Trophoblast cell (in vitro differentiated cells and primary cell): ENCODE measurements around the gene MKKS.

Experiments
- DNase-seq, 2 donors: peaks; one replicate each; pipeline ENCODE4 v3.0.0-alpha.2; 2016
- H2AFZ ChIP-seq: 2 replicates; pipeline ENCODE4 v1.6.1; 2013; ENCODE audit warnings: low read length, moderate library complexity, mild to moderate bottlenecking; ENCODE audit not compliant: insufficient read depth, poor library complexity
- H2AK5ac ChIP-seq: 2 replicates; pipeline ENCODE4 v1.6.1; 2013; ENCODE audit warnings: mild to moderate bottlenecking, low read length
- H2BK120ac ChIP-seq: 2 replicates; pipeline ENCODE4 v1.6.1; 2013; ENCODE audit warnings: low read length, mild to moderate bottlenecking, moderate library complexity; ENCODE audit not compliant: insufficient read depth, poor library complexity
- H2BK12ac ChIP-seq: 2 replicates; pipeline ENCODE4 v1.6.1; 2013; ENCODE audit warnings: mild to moderate bottlenecking, low read length, moderate library complexity
- H2BK5ac ChIP-seq: 2 replicates; pipeline ENCODE4 v1.6.1; 2013; ENCODE audit warnings: low read length, low read depth, moderate library complexity, mild to moderate bottlenecking; ENCODE audit not compliant: poor library complexity
- H3K14ac ChIP-seq: 2 replicates; pipeline ENCODE4 v1.6.1; 2013; ENCODE audit warnings: mild to moderate bottlenecking, low read length
- H3K18ac ChIP-seq: 2 replicates; pipeline ENCODE4 v1.6.1; 2013; ENCODE audit warnings: mild to moderate bottlenecking, low read length
- H3K23ac ChIP-seq: 2 replicates; pipeline ENCODE4 v1.6.1; 2013; ENCODE audit warnings: low read length
- H3K27ac ChIP-seq: 2 replicates; pipeline ENCODE4 v1.5.1; 2013; ENCODE audit warnings: low read depth, mild to moderate bottlenecking, inconsistent platforms, low read length, moderate library complexity
- H3K27me3 ChIP-seq: 2 replicates; pipeline ENCODE4 v1.6.1; 2013; ENCODE audit warnings: inconsistent platforms, mild to moderate bottlenecking, low read length, moderate library complexity; ENCODE audit not compliant: insufficient read depth
- H3K36me3 ChIP-seq, 2 experiments: 1 replicate in 1 of 2; 2 replicates in 1 of 2; pipeline ENCODE4 v1.6.1; 2013; ENCODE audit warnings: low read length in 2 of 2, mild to moderate bottlenecking in 2 of 2, moderate library complexity in 1 of 2; ENCODE audit not compliant: insufficient read depth in 2 of 2, control insufficient read depth in 1 of 2
- H3K4ac ChIP-seq: 2 replicates; pipeline ENCODE4 v1.6.1; 2013; ENCODE audit warnings: low read depth, mild to moderate bottlenecking, low read length, moderate library complexity
- H3K4me1 ChIP-seq, 2 experiments: 1 replicate in 1 of 2; 2 replicates in 1 of 2; pipeline ENCODE4 v1.6.1; 2013; ENCODE audit warnings: low read length in 2 of 2, mild to moderate bottlenecking in 2 of 2, moderate library complexity in 1 of 2; ENCODE audit not compliant: insufficient read depth in 2 of 2, control insufficient read depth in 1 of 2
- H3K4me2 ChIP-seq: 2 replicates; pipeline ENCODE4 v1.6.1; 2013; ENCODE audit warnings: inconsistent platforms, mild to moderate bottlenecking, low read length, moderate library complexity
- H3K4me3 ChIP-seq: 2 replicates; pipeline ENCODE4 v1.5.1; 2013; ENCODE audit warnings: mild to moderate bottlenecking, low read depth, low read length, inconsistent platforms
- H3K79me1 ChIP-seq: one replicate; pipeline ENCODE4 v1.6.1; 2013; ENCODE audit warnings: low read length
- H3K79me2 ChIP-seq: 2 replicates; pipeline ENCODE4 v1.6.1; 2013; ENCODE audit warnings: low read length, mild to moderate bottlenecking; ENCODE audit not compliant: control insufficient read depth, insufficient read depth, poor library complexity
- H3K9ac ChIP-seq: 2 replicates; pipeline ENCODE4 v1.6.1; 2013; ENCODE audit warnings: mild to moderate bottlenecking, low read length
- H3K9me3 ChIP-seq: 2 replicates; pipeline ENCODE4 v1.6.1; 2013; ENCODE audit warnings: low read depth, mild to moderate bottlenecking, control low read depth, inconsistent platforms, low read length; ENCODE audit not compliant: insufficient read depth
- H4K12ac ChIP-seq: 2 replicates; pipeline ENCODE4 v1.6.1; 2013; ENCODE audit warnings: low read depth, mild to moderate bottlenecking, low read length, moderate library complexity
- H4K8ac ChIP-seq: 2 replicates; pipeline ENCODE4 v1.6.1; 2013; ENCODE audit warnings: low read depth, mild to moderate bottlenecking, low read length, moderate library complexity
- H4K91ac ChIP-seq: one replicate; pipeline ENCODE4 v1.6.1; 2013; ENCODE audit warnings: low read depth, mild to moderate bottlenecking, low read length, moderate library complexity
- WGBS: extraction: QIAGEN DNeasy Blood & Tissue Kit; methylation state at CpG from one replicate; pipeline ENCODE4 v1.1.7; 2013; ENCODE audit warnings: missing lambda C conversion rate; ENCODE audit not compliant: insufficient read length, insufficient coverage; ENCODE audit errors: extremely low coverage; 5-methylcytosine and 5-hydroxymethylcytosine counted together

MKKS gene

DNA sequence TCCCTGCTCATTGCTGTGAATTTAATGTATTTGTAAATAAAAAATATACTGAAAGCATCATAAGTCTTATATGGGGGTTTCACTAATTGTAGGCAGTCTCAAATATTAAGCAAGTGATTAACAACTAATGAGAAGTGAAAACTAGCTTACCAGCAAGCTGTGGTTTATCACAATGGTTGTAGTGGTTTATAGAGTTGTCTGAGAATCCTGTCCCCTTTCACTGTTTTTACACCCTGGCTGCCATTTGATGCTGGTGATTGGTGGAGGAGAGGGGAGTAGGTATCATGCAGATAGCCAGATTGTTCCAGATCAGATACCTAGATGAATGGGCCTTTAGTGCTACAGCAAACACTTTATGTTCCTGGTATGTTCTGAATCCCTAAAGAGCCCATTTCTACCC is 6.0 kb downstream of the MKKS start:
- Histone ChIP-seq H4K8ac (no peak overlapping the region), H2BK12ac (no peak overlapping the region), H3K79me1 (no peaks in the 10 kb centered on the region), H3K23ac (no peak overlapping the region), H2AK5ac (no peak overlapping the region), H3K4ac (no peak overlapping the region), H3K4me1 (peaks cover 2% of the 10 kb centered on the region in 2 experiments), H4K91ac (no peak overlapping the region), H2BK5ac (no peak overlapping the region), H2AFZ (no peak overlapping the region), H4K12ac (no peak overlapping the region), H3K9me3 (no peaks in the 10 kb centered on the region), H3K18ac (no peak overlapping the region), H2BK120ac (no peak overlapping the region), H3K4me2 (no peak overlapping the region), H3K14ac (no peak overlapping the region), H3K79me2 (peaks cover 2% of the 10 kb centered on the region), H3K36me3 (peaks cover 3 to 4% of the 10 kb centered on the region in 2 experiments), H3K9ac (no peak overlapping the region), H3K27me3 (no peaks in the 10 kb centered on the region), H3K27ac (no peak overlapping the region), H3K4me3 (no peak overlapping the region)
- no peak for DNase-seq

DNA sequence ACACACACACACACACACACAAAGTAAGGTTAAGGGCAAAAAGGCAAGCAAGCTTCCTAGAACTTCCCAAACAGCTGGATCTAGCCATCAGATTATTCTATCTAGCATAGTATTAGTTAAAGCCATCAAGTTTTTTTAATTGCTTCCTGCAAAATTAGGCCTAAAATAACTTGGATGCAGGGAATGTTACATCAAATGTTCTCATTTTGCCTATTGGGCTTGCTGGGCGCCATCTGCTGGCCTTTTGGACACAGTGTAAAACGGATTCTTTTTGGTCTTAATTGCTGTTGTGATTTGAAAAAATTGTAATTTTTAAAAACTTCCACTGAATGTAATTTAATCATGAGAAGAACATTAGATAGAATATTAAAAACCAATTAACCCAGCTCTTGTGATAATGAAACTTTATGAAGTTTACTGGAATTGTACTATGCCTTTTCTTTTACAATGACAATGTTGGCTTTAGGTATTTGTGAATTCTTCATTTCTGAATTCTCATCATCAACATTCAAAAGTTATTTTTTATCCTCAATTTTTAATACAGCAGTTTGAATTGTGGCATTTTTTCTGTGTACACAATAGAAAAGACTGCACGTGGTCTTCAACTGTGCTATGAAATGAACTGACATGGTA is 6.8 kb downstream of the MKKS start:
- peaks cover 2% of the 10 kb centered on the region for H3K79me2 ChIP-seq
- H3K14ac ChIP-seq, result no peak overlapping the region
- no peak overlapping the region for H2BK5ac ChIP-seq
- H3K18ac ChIP-seq, result no peak overlapping the region
- H3K4me3 ChIP-seq, result no peak overlapping the region
- no peaks in the 10 kb centered on the region for H3K4me1 ChIP-seq
- H4K91ac ChIP-seq, result no peak overlapping the region
- no CpG with 5 or more reads among the region's 3 CpGs for WGBS
- peaks cover 3 to 6% of the 10 kb centered on the region in 2 experiments for H3K36me3 ChIP-seq
- H3K27me3 ChIP-seq, result no peaks in the 10 kb centered on the region
- no peak overlapping the region for H2BK12ac ChIP-seq
- no peak overlapping the region for H3K27ac ChIP-seq
- H4K8ac ChIP-seq, result no peak overlapping the region
- peak; percentile 44 to 72 for DNase-seq
- no peaks in the 10 kb centered on the region for H3K79me1 ChIP-seq
- no peak overlapping the region for H2AFZ ChIP-seq
- H3K4ac ChIP-seq, result no peak overlapping the region
- no peak overlapping the region for H3K9ac ChIP-seq
- H2AK5ac ChIP-seq, result no peak overlapping the region
- no peak overlapping the region for H3K23ac ChIP-seq
- H3K9me3 ChIP-seq, result no peaks in the 10 kb centered on the region
- no peak overlapping the region for H2BK120ac ChIP-seq
- H3K4me2 ChIP-seq, result no peak overlapping the region
- no peak overlapping the region for H4K12ac ChIP-seq

DNA sequence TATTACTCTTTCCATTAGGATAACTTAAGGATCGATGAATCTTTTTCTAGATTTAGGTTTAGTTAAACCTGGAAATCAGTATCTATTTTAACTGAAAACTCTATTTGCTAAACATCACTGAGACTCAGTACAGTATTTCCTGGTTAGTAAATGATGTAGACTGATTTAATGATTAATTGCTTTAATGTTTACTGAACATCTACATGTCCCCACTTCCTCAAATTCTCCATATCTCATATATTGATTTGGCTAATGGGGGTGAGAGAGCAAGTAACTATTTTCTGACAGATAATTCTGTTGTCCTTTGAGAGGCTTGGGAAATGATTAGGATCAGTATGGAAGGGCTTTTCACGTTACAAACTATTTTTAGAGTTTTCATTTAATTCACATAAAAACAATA is 10.3 kb downstream of the MKKS start:
- Histone ChIP-seq H3K4me3 (no peak overlapping the region), H4K12ac (no peak overlapping the region), H3K4me2 (no peak overlapping the region), H3K9me3 (no peaks in the 10 kb centered on the region), H4K8ac (no peak overlapping the region), H3K9ac (no peak overlapping the region), H3K27me3 (no peaks in the 10 kb centered on the region), H3K23ac (no peak overlapping the region), H2AK5ac (no peak overlapping the region), H3K79me2 (peaks cover 2% of the 10 kb centered on the region), H4K91ac (no peak overlapping the region), H2BK12ac (no peak overlapping the region), H2BK120ac (no peak overlapping the region), H2AFZ (no peak overlapping the region), H3K4ac (no peak overlapping the region), H3K36me3 (peaks cover 3 to 6% of the 10 kb centered on the region in 2 experiments), H3K27ac (no peak overlapping the region), H3K4me1 (no peaks in the 10 kb centered on the region), H3K79me1 (no peaks in the 10 kb centered on the region), H3K14ac (no peak overlapping the region), H2BK5ac (no peak overlapping the region), H3K18ac (no peak overlapping the region)
- DNase-seq, result no peak
- WGBS, result no CpG with 5 or more reads among the region's 2 CpGs

DNA sequence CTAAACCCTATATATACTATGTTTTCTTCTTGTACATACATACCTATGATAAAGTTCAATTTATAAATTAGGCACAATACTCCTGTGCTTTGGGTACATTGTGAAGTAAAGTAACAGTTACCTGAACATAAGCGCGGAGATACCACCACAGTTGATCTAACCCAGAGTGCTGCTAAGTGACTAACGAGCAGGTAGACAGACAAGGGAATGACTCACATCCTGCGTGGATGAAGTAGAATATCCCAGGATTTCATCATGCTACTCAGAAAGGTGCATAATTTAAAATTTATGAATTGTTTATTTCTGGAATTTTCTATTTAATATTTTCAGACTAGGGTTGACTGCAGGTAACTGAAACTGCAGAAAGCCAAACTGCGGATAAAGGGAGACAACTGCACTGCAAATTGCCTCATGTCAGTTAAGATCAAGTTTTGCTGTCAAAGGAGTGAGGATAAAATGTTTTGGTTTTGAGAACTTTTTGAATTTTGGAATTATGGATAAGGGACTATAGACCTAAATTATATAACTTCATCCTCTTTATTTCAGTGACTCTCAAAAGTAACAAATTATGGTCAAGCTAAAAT is 14.4 kb downstream of the MKKS start:
- no CpG with 5 or more reads among the region's 5 CpGs for WGBS
- Histone ChIP-seq H3K23ac (no peak overlapping the region), H3K36me3 (peaks cover 0 to 6% of the 10 kb centered on the region in 2 experiments), H4K91ac (no peak overlapping the region), H4K12ac (no peak overlapping the region), H4K8ac (no peak overlapping the region), H2BK120ac (no peak overlapping the region), H3K4ac (no peak overlapping the region), H3K14ac (no peak overlapping the region), H2AFZ (no peak overlapping the region), H3K4me1 (no peaks in the 10 kb centered on the region), H3K9me3 (no peaks in the 10 kb centered on the region), H3K4me3 (no peak overlapping the region), H3K4me2 (no peak overlapping the region), H2BK12ac (no peak overlapping the region), H3K9ac (no peak overlapping the region), H2AK5ac (no peak overlapping the region), H2BK5ac (no peak overlapping the region), H3K18ac (no peak overlapping the region), H3K79me1 (no peaks in the 10 kb centered on the region), H3K27ac (no peak overlapping the region), H3K79me2 (peaks cover 2% of the 10 kb centered on the region), H3K27me3 (no peaks in the 10 kb centered on the region)
- DNase-seq, result peak; percentile 23 to 51
